Right forelimb (tissue), 1 donor: ENCODE measurements around the gene JMJD1C.
"Not testable (repeated sequence)": the region's sequence is repeated elsewhere in the genome, so short reads cannot be mapped to it uniquely, and the experiment has no call there.

ENCODE experiments used
- DNase-seq: peaks from one replicate; pipeline ENCODE4 v3.0.0-alpha.2; 2018

The JMJD1C gene

GRCh38 chr10:63252095-63252762 lies 213.5 kb downstream of the JMJD1C start:
- no peak for DNase-seq

- no peak for DNase-seq
Observed at GRCh38 chr10:63250032-63250431, 215.7 kb downstream of the JMJD1C start.

- DNase-seq = no peak
Observed at GRCh38 chr10:63247771-63248170, 218.0 kb downstream of the JMJD1C start.

- no peak for DNase-seq
Observed at GRCh38 chr10:63246356-63246755, 219.4 kb downstream of the JMJD1C start.

GRCh38 chr10:63241841-63242281 lies 223.9 kb downstream of the JMJD1C start:
- DNase-seq = no peak

GRCh38 chr10:63240807-63241206 lies 225.0 kb downstream of the JMJD1C start:
- no peak for DNase-seq

GRCh38 chr10:63238501-63238900 lies 227.3 kb downstream of the JMJD1C start:
- DNase-seq = no peak

GRCh38 chr10:63237396-63237795 lies 228.4 kb downstream of the JMJD1C start:
- DNase-seq = no peak

- DNase-seq = no peak
Observed at GRCh38 chr10:63236113-63236935, 229.5 kb downstream of the JMJD1C start.

- DNase-seq = not testable (repeated sequence)
Observed at GRCh38 chr10:63235136-63235535, 230.6 kb downstream of the JMJD1C start.

- DNase-seq = no peak
Observed at GRCh38 chr10:63229161-63229560, 236.6 kb downstream of the JMJD1C start.

- DNase-seq = no peak
Observed at GRCh38 chr10:63228237-63228636, 237.5 kb downstream of the JMJD1C start.

GRCh38 chr10:63227207-63227895 lies 238.4 kb downstream of the JMJD1C start:
- no peak for DNase-seq

- no peak for DNase-seq
Observed at GRCh38 chr10:63224241-63224640, 241.5 kb downstream of the JMJD1C start.

- DNase-seq = no peak
Observed at GRCh38 chr10:63221950-63222349, 243.8 kb downstream of the JMJD1C start.

- no peak for DNase-seq
Observed at GRCh38 chr10:63219749-63220148, 246.0 kb downstream of the JMJD1C start.

GRCh38 chr10:63217120-63217605 lies 248.6 kb downstream of the JMJD1C start:
- no peak for DNase-seq

GRCh38 chr10:63214571-63214970 lies 251.2 kb downstream of the JMJD1C start:
- DNase-seq = no peak

GRCh38 chr10:63213489-63213888 lies 252.3 kb downstream of the JMJD1C start:
- no peak for DNase-seq

- no peak for DNase-seq
Observed at GRCh38 chr10:63210611-63211196, 255.1 kb downstream of the JMJD1C start.

- no peak for DNase-seq
Observed at GRCh38 chr10:63209705-63210104, 256.1 kb downstream of the JMJD1C start.

- no peak for DNase-seq
Observed at GRCh38 chr10:63208986-63209385, 256.8 kb downstream of the JMJD1C start.
